Loucy (cell line): ENCODE results near the gene SOBP.

Experiments
- CTCF ChIP-seq: fragments of 200-600 bp; sonication (generic); conservative IDR thresholded peaks from 2 replicates; pipeline ENCODE4 v1.5.1; 2014; ENCODE audit warnings: mild to moderate bottlenecking, antibody characterized with exemption, low read length
- EZH2phosphoT487 ChIP-seq: fragments of 200-600 bp; IDR thresholded peaks from 2 replicates; pipeline ENCODE4 v1.6.1; 2018; ENCODE audit warnings: antibody characterized with exemption, mild to moderate bottlenecking, moderate library complexity, borderline replicate concordance

GRCh38 chr6:107611094-107611810 lies 121.3 kb downstream of the SOBP start:
- no peak for TF ChIP-seq CTCF
- no peak for TF ChIP-seq EZH2phosphoT487
